AG09319 (cell line): ENCODE measurements around the gene ZBTB24.

ENCODE experiments used
- DNase-seq: peaks from one replicate; pipeline ENCODE4 v3.0.0-alpha.2; 2010; ENCODE audit warnings: low read depth; ENCODE audit errors: extremely low read depth
- CTCF ChIP-seq: IDR thresholded peaks from 2 replicates; pipeline ENCODE4 v1.5.1; 2011; ENCODE audit warnings: low read depth, mild to moderate bottlenecking, inconsistent platforms, low read length, moderate library complexity

The ZBTB24 gene

GRCh38 chr6:109508166-109508860, 25.3 kb upstream of the ZBTB24 start:
- TF ChIP-seq CTCF, result no peak

GRCh38 chr6:109507490-109508072, 24.6 kb upstream of the ZBTB24 start:
- no peak for TF ChIP-seq CTCF
- DNase-seq, result no peak

More at GRCh38 chr6:109508166-109508860, 25.3 kb upstream of the ZBTB24 start:
- DNase-seq, result no peak

- TF ChIP-seq CTCF, result no peak
- no peak for DNase-seq
These were observed 23.8 kb upstream of the ZBTB24 start for GRCh38 chr6:109506841-109507240.

GRCh38 chr6:109506314-109506713, 23.3 kb upstream of the ZBTB24 start:
- no peak for TF ChIP-seq CTCF
- DNase-seq, result no peak

GRCh38 chr6:109503327-109504224, 20.6 kb upstream of the ZBTB24 start:
- no peak for TF ChIP-seq CTCF
- DNase-seq, result no peak

- TF ChIP-seq CTCF, result no peak
- no peak for DNase-seq
These were observed 15.9 kb upstream of the ZBTB24 start for GRCh38 chr6:109498936-109499335.

GRCh38 chr6:109498052-109498451, 15.0 kb upstream of the ZBTB24 start:
- DNase-seq, result no peak
- no peak for TF ChIP-seq CTCF
